Measurements from ENCODE around the gene C6orf132. TPM values are rescaled to one million over a fixed set of nuclear protein-coding genes. Genes with fewer than 3 reads are reported as not detected.

C6orf132 gene
- total RNA-seq, 1 experiment from 2014 or later: 48.4 TPM

- Histone ChIP-seq H3K23ac (ENCODE audit: insufficient read length, low read depth, low read length) (no peak overlapping the region), H3K56ac (ENCODE audit: insufficient read length, low read depth, low read length) (no peak overlapping the region), H3K4me2 (ENCODE audit: insufficient read depth, insufficient read length, low read length) (no peak overlapping the region), H3K9me3 (ENCODE audit: control insufficient read depth, low read depth, low read length) (no peaks in the 10 kb centered on the region), H3K18ac (ENCODE audit: insufficient read length, low read depth, low read length) (no peak overlapping the region), H2BK5ac (ENCODE audit: insufficient read length, low read length) (no peak overlapping the region), H4K8ac (replicated peaks; ENCODE audit: insufficient read length, low read depth, low read length) (no peak overlapping the region), H2BK120ac (ENCODE audit: low read depth, low read length, poor library complexity, severe bottlenecking) (no peak overlapping the region), H2AFZ (ENCODE audit: low read length) (no peak overlapping the region), H2BK15ac (ENCODE audit: low read depth, low read length) (no peak overlapping the region), H4K91ac (ENCODE audit: insufficient read length, low read depth, low read length) (no peak overlapping the region), H4K5ac (ENCODE audit: insufficient read length, low read depth, low read length) (no peak overlapping the region), H3K27ac (ENCODE audit: insufficient read length, low read depth, low read length) (no peak overlapping the region), H4K20me1 (ENCODE audit: control insufficient read depth, insufficient read depth, insufficient read length) (no peaks in the 10 kb centered on the region), H2BK12ac (ENCODE audit: insufficient read length, low read depth, low read length) (no peak overlapping the region), H3K4ac (ENCODE audit: low read depth, low read length) (no peak overlapping the region), H3K27me3 (ENCODE audit: insufficient read depth, low read length) (no peaks in the 10 kb centered on the region; the same call in 1 of the 2 replicates), H3K9ac (ENCODE audit: extremely low read depth, insufficient read length, low read length) (no peak overlapping the region), H3K14ac (ENCODE audit: insufficient read depth, low read length) (no peak overlapping the region), H2AK5ac (ENCODE audit: insufficient read length, low read length) (no peak overlapping the region), H2BK20ac (ENCODE audit: low read depth, low read length, poor library complexity, severe bottlenecking) (no peak overlapping the region), H3K23me2 (ENCODE audit: insufficient read length, low read depth, low read length, poor library complexity, severe bottlenecking) (peaks cover 3% of the 10 kb centered on the region), H3K79me1 (ENCODE audit: insufficient read depth, low read depth, low read length, poor library complexity, severe bottlenecking) (no peaks in the 10 kb centered on the region), H3K4me1 (ENCODE audit: insufficient read depth, low read length) (no peaks in the 10 kb centered on the region), H3T11ph (ENCODE audit: low read length) (no peak overlapping the region), H3K79me2 (ENCODE audit: insufficient read depth, low read length) (no peaks in the 10 kb centered on the region)
- peaks cover 14 to 43% of the 10 kb centered on the region in 2 experiments for H3K4me1 Mint-ChIP-seq
- H3K27me3 Mint-ChIP-seq (ENCODE audit: low read depth): peaks cover 17% of the 10 kb centered on the region
- no peak for TF ChIP-seq CTCF (conservative IDR thresholded peaks at IDR 0.05)
- H3K4me3 Mint-ChIP-seq: no peak overlapping the region
- no peaks in the 10 kb centered on the region for H3K9me3 Mint-ChIP-seq
- no CpG with 5 or more reads among the region's 7 CpGs for WGBS (ENCODE audit: extremely low coverage, insufficient read length, low lambda C conversion rate)
- H3K36me3 Mint-ChIP-seq (ENCODE audit: insufficient read depth in 1 of 3, low read depth in 3 of 3): peaks cover 26 to 47% (median 44%) of the 10 kb centered on the region in 3 experiments; a peak in 6 of 7 replicates
- DNase-seq: no peak
- no peak overlapping the region for H3K27ac Mint-ChIP-seq
Measured at GRCh38 chr6:42103216-42103615, 39.2 kb downstream of the C6orf132 start.
